Endodermal cell (in vitro differentiated cells): ENCODE data around the gene KCNQ2. TPM values are rescaled to one million over a fixed set of nuclear protein-coding genes. Genes with fewer than 3 reads are reported as not detected.

Experiments
- DNase-seq: peaks from one replicate; pipeline ENCODE4 v3.0.0-alpha.2; 2017
- H3K27ac ChIP-seq: 2 replicates; pipeline ENCODE4 v1.5.1; 2013; ENCODE audit warnings: mild to moderate bottlenecking, low read depth, low read length, moderate library complexity
- H3K27me3 ChIP-seq: 2 replicates; pipeline ENCODE4 v1.6.1; 2013; ENCODE audit warnings: mild to moderate bottlenecking, low read length, moderate library complexity; ENCODE audit not compliant: insufficient read depth, control insufficient read depth, poor library complexity, severe bottlenecking
- H3K36me3 ChIP-seq: 2 replicates; pipeline ENCODE4 v1.7.0; 2013; ENCODE audit warnings: mild to moderate bottlenecking, low read length, moderate library complexity; ENCODE audit not compliant: control insufficient read depth, insufficient read depth
- H3K4me1 ChIP-seq: one replicate; pipeline ENCODE4 v1.7.0; 2013; ENCODE audit warnings: low read length; ENCODE audit not compliant: control insufficient read depth, insufficient read depth
- H3K4me3 ChIP-seq: 2 replicates; pipeline ENCODE4 v1.5.1; 2013; ENCODE audit warnings: mild to moderate bottlenecking, low read length, moderate library complexity
- H3K9ac ChIP-seq: 2 replicates; pipeline ENCODE4 v1.6.1; 2013; ENCODE audit warnings: mild to moderate bottlenecking, low read length, moderate library complexity; ENCODE audit not compliant: poor library complexity, severe bottlenecking; ENCODE audit errors: extremely low read depth
- H3K9me3 ChIP-seq: 2 replicates; pipeline ENCODE4 v1.6.1; 2013; ENCODE audit warnings: mild to moderate bottlenecking, low read length, moderate library complexity; ENCODE audit not compliant: control insufficient read depth
- H3K27ac Mint-ChIP-seq: 2 replicates; pipeline ENCODE4 v1.8.0; 2020; ENCODE audit warnings: mixed read lengths
- H3K27me3 Mint-ChIP-seq: 2 replicates; pipeline ENCODE4 v1.8.0; 2021; ENCODE audit warnings: mild to moderate bottlenecking, mixed read lengths; ENCODE audit not compliant: insufficient read depth
- H3K36me3 Mint-ChIP-seq: 2 replicates; pipeline ENCODE4 v1.8.0; 2020; ENCODE audit warnings: low read depth, mixed read lengths
- H3K4me1 Mint-ChIP-seq: 2 replicates; pipeline ENCODE4 v1.8.0; 2020; ENCODE audit warnings: mixed read lengths
- H3K4me3 Mint-ChIP-seq: 2 replicates; pipeline ENCODE4 v1.8.0; 2020; ENCODE audit warnings: mild to moderate bottlenecking, moderate library complexity, mixed read lengths
- H3K9me3 Mint-ChIP-seq: 2 replicates; pipeline ENCODE4 v1.8.0; 2020; ENCODE audit warnings: mild to moderate bottlenecking, mixed read lengths
- CTCF ChIP-seq: fragments of 200-600 bp; sonication (generic); conservative IDR thresholded peaks from 2 replicates; pipeline ENCODE4 v1.5.0; 2021; ENCODE audit warnings: antibody characterized with exemption, mild to moderate bottlenecking
- WGBS, 2 experiments: methylation state at CpG; one replicate each; pipeline versions ENCODE4 v1.1.5 to v1.1.7; 2013; ENCODE audit warnings: missing lambda C conversion rate in 2 of 2, mixed read lengths in 1 of 2; ENCODE audit not compliant: insufficient coverage in 1 of 2, insufficient read length in 1 of 2; 5-methylcytosine and 5-hydroxymethylcytosine counted together
- total RNA-seq, 2 donors: library from RNA; stranded (reverse); fragmentation: NEBNext Ultra II Directional in 1 of 2; extraction: Animal tissue kit (Norgen Biotek cat#: 25700) in 1 of 2; gene quantifications; 2 replicates in 1 of 2; 3 replicates in 1 of 2; pipeline ENCODE4 v1.2.1, GENCODE V29; 2021

The KCNQ2 gene
- total RNA-seq, 2 donors from 2014 or later = 36.4 to 62.8 TPM

GRCh38 chr20:63359937-63360849, 112.3 kb downstream of the KCNQ2 start:
- H3K4me1 ChIP-seq = no peaks in the 10 kb centered on the region
- Mint-ChIP-seq H3K27ac (no peak overlapping the region), H3K4me1 (peaks cover 8% of the 10 kb centered on the region), H3K9me3 (no peaks in the 10 kb centered on the region), H3K27me3 (peaks cover 20% of the 10 kb centered on the region), H3K36me3 (no peaks in the 10 kb centered on the region), H3K4me3 (no peak overlapping the region)
- no peak overlapping the region for H3K9ac ChIP-seq
- no peak for TF ChIP-seq CTCF
- H3K9me3 ChIP-seq = no peaks in the 10 kb centered on the region
- H3K27ac ChIP-seq = no peak overlapping the region
- H3K4me3 ChIP-seq = no peak overlapping the region
- no peaks in the 10 kb centered on the region for H3K36me3 ChIP-seq
- WGBS, 2 experiments = 61 to 74% methylated on average over 10 to 37 of the region's 38 CpGs
- H3K27me3 ChIP-seq = peaks cover 28% of the 10 kb centered on the region
- DNase-seq = no peak

- Mint-ChIP-seq H3K36me3 (no peaks in the 10 kb centered on the region), H3K27ac (no peak overlapping the region), H3K4me3 (no peak overlapping the region), H3K4me1 (peaks cover 8% of the 10 kb centered on the region), H3K27me3 (peaks cover 20% of the 10 kb centered on the region), H3K9me3 (no peaks in the 10 kb centered on the region)
- Histone ChIP-seq H3K4me3 (no peak overlapping the region), H3K27me3 (peaks cover 28% of the 10 kb centered on the region), H3K9me3 (no peaks in the 10 kb centered on the region), H3K9ac (no peak overlapping the region), H3K27ac (no peak overlapping the region), H3K36me3 (no peaks in the 10 kb centered on the region), H3K4me1 (no peaks in the 10 kb centered on the region)
- WGBS, 2 experiments = 91 to 94% methylated on average over 21 to 40 of the region's 42 CpGs
- no peak for TF ChIP-seq CTCF
- DNase-seq = no peak
Measured at GRCh38 chr20:63359164-63359934, 113.1 kb downstream of the KCNQ2 start.

- Mint-ChIP-seq H3K4me3 (no peak overlapping the region), H3K27me3 (peaks cover 20% of the 10 kb centered on the region), H3K27ac (no peak overlapping the region), H3K9me3 (no peaks in the 10 kb centered on the region), H3K4me1 (peaks cover 8% of the 10 kb centered on the region), H3K36me3 (no peaks in the 10 kb centered on the region)
- no peak overlapping the region for H3K4me3 ChIP-seq
- no peaks in the 10 kb centered on the region for H3K36me3 ChIP-seq
- whole genome bisulfite sequencing, 2 experiments = 91 to 97% methylated on average over 9 to 26 of the region's 26 CpGs
- no peak overlapping the region for H3K9ac ChIP-seq
- H3K9me3 ChIP-seq = no peaks in the 10 kb centered on the region
- no peaks in the 10 kb centered on the region for H3K4me1 ChIP-seq
- no peak for TF ChIP-seq CTCF
- no peak overlapping the region for H3K27ac ChIP-seq
- H3K27me3 ChIP-seq = peaks cover 28% of the 10 kb centered on the region
- DNase-seq = no peak
Measured at GRCh38 chr20:63357921-63358905, 114.2 kb downstream of the KCNQ2 start.
